ENCODE results near the gene SPRING1.
"Not testable (repeated sequence)": the region's sequence is repeated elsewhere in the genome, so short reads cannot be mapped to it uniquely, and the experiment has no call there.

Gene SPRING1

GRCh38 chr12:116760622-116761020, 22.8 kb upstream of the SPRING1 start:
- DNase-seq (ENCODE audit: low spot score), result no peak
- TF ChIP-seq CTCF (IDR thresholded peaks at IDR 0.05), result no peak
- Histone ChIP-seq H3K4me3 (peak overlapping the region; percentile 63), H3K27ac (peak overlapping the region; percentile 42 to 77)

- peak overlapping the region; percentile 63 for H3K4me3 ChIP-seq
- DNase-seq (ENCODE audit: low spot score), result peak; percentile 72
- H3K27ac ChIP-seq, result peak overlapping the region; percentile 42 to 77
- TF ChIP-seq CTCF (IDR thresholded peaks at IDR 0.05), result no peak
Observed at GRCh38 chr12:116759783-116760621, 22.1 kb upstream of the SPRING1 start.

- not testable (repeated sequence) for H3K27ac ChIP-seq; H3K4me3 ChIP-seq; DNase-seq (ENCODE audit: low spot score)
Observed at GRCh38 chr12:116754783-116755182, 16.9 kb upstream of the SPRING1 start.

GRCh38 chr12:116754097-116754496, 16.2 kb upstream of the SPRING1 start:
- not testable (repeated sequence) for DNase-seq (ENCODE audit: low spot score); H3K4me3 ChIP-seq; H3K27ac ChIP-seq

- no peak for DNase-seq (ENCODE audit: low spot score)
- TF ChIP-seq CTCF (IDR thresholded peaks at IDR 0.05), result no peak
- Histone ChIP-seq H3K4me3 (no peak overlapping the region), H3K27ac (no peak overlapping the region)
Observed at GRCh38 chr12:116750298-116750697, 12.4 kb upstream of the SPRING1 start.

GRCh38 chr12:116749884-116750283, 12.0 kb upstream of the SPRING1 start:
- Histone ChIP-seq H3K27ac (no peak overlapping the region), H3K4me3 (no peak overlapping the region)
- TF ChIP-seq CTCF (IDR thresholded peaks at IDR 0.05), result no peak
- no peak for DNase-seq (ENCODE audit: low spot score)

- no peak for TF ChIP-seq CTCF (IDR thresholded peaks at IDR 0.05)
- no peak for DNase-seq (ENCODE audit: low spot score)
Observed at GRCh38 chr12:116745554-116745953, 7.7 kb upstream of the SPRING1 start.

GRCh38 chr12:116744766-116745165, 6.9 kb upstream of the SPRING1 start:
- no peak for DNase-seq (ENCODE audit: low spot score)
- no peak overlapping the region for H3K27ac ChIP-seq
- TF ChIP-seq CTCF (IDR thresholded peaks at IDR 0.05), result no peak
- H3K4me3 ChIP-seq, result no peak overlapping the region

More at GRCh38 chr12:116745554-116745953, 7.7 kb upstream of the SPRING1 start:
- no peak overlapping the region for H3K4me3 ChIP-seq
- H3K27ac ChIP-seq, result no peak overlapping the region

- not testable (repeated sequence) for H3K4me3 ChIP-seq; H3K27ac ChIP-seq; DNase-seq (ENCODE audit: low spot score)
Observed at GRCh38 chr12:116742787-116743186, 4.9 kb upstream of the SPRING1 start.
